GM12878 (cell line): ENCODE results near the gene SIGLEC11. TPM values are rescaled to one million over a fixed set of nuclear protein-coding genes. Genes with fewer than 3 reads are reported as not detected.

ENCODE experiments used
- BMI1 ChIP-seq: fragments of 450-650 bp; IDR thresholded peaks from 2 replicates; pipeline ENCODE4 v1.6.1; 2016; ENCODE audit warnings: mild to moderate bottlenecking, moderate library complexity, borderline replicate concordance
- CREB1 ChIP-seq: IDR thresholded peaks from 2 replicates; pipeline ENCODE4 v1.6.1; 2012; ENCODE audit warnings: low read depth, mild to moderate bottlenecking, inconsistent platforms
- ETV6 ChIP-seq, 2 experiments: fragments of 450-650 bp in 1 of 2; IDR thresholded peaks in 1 of 2; conservative IDR thresholded peaks in 1 of 2; 2 replicates each; pipeline ENCODE4 v1.6.1; 2014; ENCODE audit warnings: antibody characterized with exemption in 1 of 2, borderline replicate concordance in 1 of 2, low read depth in 1 of 2, mild to moderate bottlenecking in 1 of 2, moderate library complexity in 1 of 2
- FOXK2 ChIP-seq: fragments of 450-650 bp; IDR thresholded peaks from 2 replicates; pipeline ENCODE4 v1.6.1; 2017; ENCODE audit warnings: mild to moderate bottlenecking, moderate library complexity
- HDGF ChIP-seq: fragments of 450-650 bp; IDR thresholded peaks from 2 replicates; pipeline ENCODE4 v1.6.1; 2016; ENCODE audit warnings: antibody characterized with exemption
- IRF4 ChIP-seq: IDR thresholded peaks from 2 replicates; pipeline ENCODE4 v1.6.1; 2011; ENCODE audit warnings: low read depth, low read length
- JUND ChIP-seq: IDR thresholded peaks from 2 replicates; pipeline ENCODE4 v1.6.1; 2012; ENCODE audit warnings: low read depth, mild to moderate bottlenecking, low read length, improper control_type of control experiment, moderate library complexity
- LARP7 ChIP-seq: fragments of 450-650 bp; IDR thresholded peaks from 2 replicates; pipeline ENCODE4 v1.6.1; 2017; ENCODE audit warnings: mild to moderate bottlenecking
- POLR2A ChIP-seq: IDR thresholded peaks from 2 replicates; pipeline ENCODE4 v1.6.1; 2011; ENCODE audit warnings: low read depth, mild to moderate bottlenecking, low read length
- SIN3A ChIP-seq: IDR thresholded peaks from 2 replicates; pipeline ENCODE4 v1.6.1; 2012; ENCODE audit warnings: low read depth, low read length, improper control_type of control experiment
- TCF12 ChIP-seq: IDR thresholded peaks from 2 replicates; pipeline ENCODE4 v1.6.1; 2011; ENCODE audit warnings: low read depth, mild to moderate bottlenecking, low read length
- polyA plus RNA-seq, 11 experiments: library from polyadenylated mRNA; depleted of rRNA in 4 of 11; unstranded in 6 of 11; stranded (reverse) in 5 of 11; fragments of >200 nt; fragmentation: Nextera tagmentation in 4 of 11; fragmentation: Illumina TruSeq in 1 of 11; extraction: Ambion mirVana in 4 of 11; extraction: Trizol in 1 of 11; gene quantifications; 1 replicate in 1 of 11; 2 replicates in 10 of 11; pipeline versions ENCODE4 v1.2.1 to v1.2.3, GENCODE V29; 2011 to 2016; ENCODE audit warnings: inconsistent platforms in 2 of 11, missing spikeins in 2 of 11, low read depth in 1 of 11
- total RNA-seq, 4 experiments: library from RNA; depleted of rRNA in 3 of 4; stranded (reverse); fragments of >200 nt in 3 of 4; fragmentation: Illumina TruSeq in 1 of 4; extraction: Trizol in 1 of 4; gene quantifications; 2 replicates each; pipeline versions ENCODE4 v1.2.1 to v1.2.3, GENCODE V29; 2013 to 2021
- TF ChIP-seq, protein P1 (sequence below): fragments of 450-650 bp; conservative IDR thresholded peaks from 2 replicates; pipeline ENCODE4 v1.6.1; 2017; ENCODE audit warnings: mild to moderate bottlenecking, moderate library complexity
- TF ChIP-seq, protein P2 (sequence below): fragments of 450-650 bp; IDR thresholded peaks from 2 replicates; pipeline ENCODE4 v1.6.1; 2016; ENCODE audit warnings: mild to moderate bottlenecking, moderate library complexity, borderline replicate concordance
- TF ChIP-seq, protein P3 (sequence below): IDR thresholded peaks from 2 replicates; pipeline ENCODE4 v1.6.1; 2011; ENCODE audit warnings: mild to moderate bottlenecking, low read depth, low read length, moderate library complexity; ENCODE audit not compliant: insufficient replicate concordance
- TF ChIP-seq, protein P4 (sequence below): fragments of 450-650 bp; IDR thresholded peaks from 2 replicates; pipeline ENCODE4 v1.6.1; 2017; ENCODE audit warnings: mild to moderate bottlenecking, moderate library complexity
- TF ChIP-seq, protein P5 (sequence below): IDR thresholded peaks from 2 replicates; pipeline ENCODE4 v1.6.1; 2012; ENCODE audit warnings: low read depth, low read length, improper control_type of control experiment

The SIGLEC11 gene
- total and polyA plus RNA-seq, 10 of the 15 experiments (the other 5 are each of a cell fraction or from before 2014, with no cell fraction given) = not detected

DNA sequence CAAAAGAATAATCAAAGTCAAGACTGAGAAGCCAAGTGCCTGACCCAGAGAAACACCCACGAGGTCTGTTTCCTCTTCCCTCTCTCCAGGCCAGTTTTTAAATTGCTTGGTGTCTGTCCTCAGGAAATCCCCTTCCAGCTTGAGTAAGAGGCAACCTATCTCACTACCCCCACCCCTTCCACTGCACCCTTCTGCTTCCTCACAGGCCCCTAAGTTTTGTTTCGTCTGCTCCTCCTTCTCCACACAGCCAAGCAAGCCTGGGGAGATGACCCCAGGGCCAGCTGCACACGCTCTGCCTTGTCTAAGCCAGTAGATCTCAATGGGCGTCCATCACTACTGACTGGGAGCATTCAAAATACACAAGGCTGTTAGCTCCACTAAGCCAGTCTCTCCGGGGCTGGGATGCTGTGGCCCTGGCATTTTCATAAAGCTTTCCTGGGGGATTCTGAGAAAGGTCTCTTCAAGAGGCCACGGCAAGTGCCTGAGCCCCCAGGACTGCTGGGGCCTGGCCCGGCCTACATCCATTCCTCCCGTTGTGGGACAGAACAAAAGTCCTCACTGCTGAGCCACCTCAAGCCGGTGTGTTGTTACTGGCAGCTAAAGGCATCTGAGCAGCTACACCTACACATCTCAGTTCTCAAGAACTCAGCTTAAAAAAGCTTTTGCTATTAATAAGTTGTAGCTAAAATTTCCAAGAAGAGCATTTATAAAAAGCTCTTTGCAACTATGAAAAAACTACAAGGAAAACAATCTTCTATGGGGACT is 49.4 kb downstream of the SIGLEC11 start (continued):
- TF ChIP-seq ETV6 (conservative IDR thresholded peaks at IDR 0.05 in 1 of 2, IDR thresholded peaks at IDR 0.05 in 1 of 2; ENCODE audit: borderline replicate concordance in 1 of 2, low read depth in 1 of 2) (peak in 1 of 2 experiments; percentile 88; a peak in 2 of 4 replicates), CREB1 (peak; percentile 19; the same call in 1 of the 2 replicates), JUND (no peak), TCF12 (no peak), SIN3A (no peak), BMI1 (no peak), FOXK2 (no peak), POLR2A (peak; percentile 68), HDGF (peak; percentile 84), IRF4 (0 out of 2 replicates have a peak, but pooled peaks have one; percentile 20), LARP7 (peak; percentile 51; the same call in 1 of the 2 replicates)
- TF ChIP-seq, protein P1, sequence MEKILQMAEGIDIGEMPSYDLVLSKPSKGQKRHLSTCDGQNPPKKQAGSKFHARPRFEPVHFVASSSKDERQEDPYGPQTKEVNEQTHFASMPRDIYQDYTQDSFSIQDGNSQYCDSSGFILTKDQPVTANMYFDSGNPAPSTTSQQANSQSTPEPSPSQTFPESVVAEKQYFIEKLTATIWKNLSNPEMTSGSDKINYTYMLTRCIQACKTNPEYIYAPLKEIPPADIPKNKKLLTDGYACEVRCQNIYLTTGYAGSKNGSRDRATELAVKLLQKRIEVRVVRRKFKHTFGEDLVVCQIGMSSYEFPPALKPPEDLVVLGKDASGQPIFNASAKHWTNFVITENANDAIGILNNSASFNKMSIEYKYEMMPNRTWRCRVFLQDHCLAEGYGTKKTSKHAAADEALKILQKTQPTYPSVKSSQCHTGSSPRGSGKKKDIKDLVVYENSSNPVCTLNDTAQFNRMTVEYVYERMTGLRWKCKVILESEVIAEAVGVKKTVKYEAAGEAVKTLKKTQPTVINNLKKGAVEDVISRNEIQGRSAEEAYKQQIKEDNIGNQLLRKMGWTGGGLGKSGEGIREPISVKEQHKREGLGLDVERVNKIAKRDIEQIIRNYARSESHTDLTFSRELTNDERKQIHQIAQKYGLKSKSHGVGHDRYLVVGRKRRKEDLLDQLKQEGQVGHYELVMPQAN = no peak
- TF ChIP-seq, protein P2, sequence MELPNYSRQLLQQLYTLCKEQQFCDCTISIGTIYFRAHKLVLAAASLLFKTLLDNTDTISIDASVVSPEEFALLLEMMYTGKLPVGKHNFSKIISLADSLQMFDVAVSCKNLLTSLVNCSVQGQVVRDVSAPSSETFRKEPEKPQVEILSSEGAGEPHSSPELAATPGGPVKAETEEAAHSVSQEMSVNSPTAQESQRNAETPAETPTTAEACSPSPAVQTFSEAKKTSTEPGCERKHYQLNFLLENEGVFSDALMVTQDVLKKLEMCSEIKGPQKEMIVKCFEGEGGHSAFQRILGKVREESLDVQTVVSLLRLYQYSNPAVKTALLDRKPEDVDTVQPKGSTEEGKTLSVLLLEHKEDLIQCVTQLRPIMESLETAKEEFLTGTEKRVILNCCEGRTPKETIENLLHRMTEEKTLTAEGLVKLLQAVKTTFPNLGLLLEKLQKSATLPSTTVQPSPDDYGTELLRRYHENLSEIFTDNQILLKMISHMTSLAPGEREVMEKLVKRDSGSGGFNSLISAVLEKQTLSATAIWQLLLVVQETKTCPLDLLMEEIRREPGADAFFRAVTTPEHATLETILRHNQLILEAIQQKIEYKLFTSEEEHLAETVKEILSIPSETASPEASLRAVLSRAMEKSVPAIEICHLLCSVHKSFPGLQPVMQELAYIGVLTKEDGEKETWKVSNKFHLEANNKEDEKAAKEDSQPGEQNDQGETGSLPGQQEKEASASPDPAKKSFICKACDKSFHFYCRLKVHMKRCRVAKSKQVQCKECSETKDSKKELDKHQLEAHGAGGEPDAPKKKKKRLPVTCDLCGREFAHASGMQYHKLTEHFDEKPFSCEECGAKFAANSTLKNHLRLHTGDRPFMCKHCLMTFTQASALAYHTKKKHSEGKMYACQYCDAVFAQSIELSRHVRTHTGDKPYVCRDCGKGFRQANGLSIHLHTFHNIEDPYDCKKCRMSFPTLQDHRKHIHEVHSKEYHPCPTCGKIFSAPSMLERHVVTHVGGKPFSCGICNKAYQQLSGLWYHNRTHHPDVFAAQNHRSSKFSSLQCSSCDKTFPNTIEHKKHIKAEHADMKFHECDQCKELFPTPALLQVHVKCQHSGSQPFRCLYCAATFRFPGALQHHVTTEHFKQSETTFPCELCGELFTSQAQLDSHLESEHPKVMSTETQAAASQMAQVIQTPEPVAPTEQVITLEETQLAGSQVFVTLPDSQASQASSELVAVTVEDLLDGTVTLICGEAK = no peak
- TF ChIP-seq, protein P3, sequence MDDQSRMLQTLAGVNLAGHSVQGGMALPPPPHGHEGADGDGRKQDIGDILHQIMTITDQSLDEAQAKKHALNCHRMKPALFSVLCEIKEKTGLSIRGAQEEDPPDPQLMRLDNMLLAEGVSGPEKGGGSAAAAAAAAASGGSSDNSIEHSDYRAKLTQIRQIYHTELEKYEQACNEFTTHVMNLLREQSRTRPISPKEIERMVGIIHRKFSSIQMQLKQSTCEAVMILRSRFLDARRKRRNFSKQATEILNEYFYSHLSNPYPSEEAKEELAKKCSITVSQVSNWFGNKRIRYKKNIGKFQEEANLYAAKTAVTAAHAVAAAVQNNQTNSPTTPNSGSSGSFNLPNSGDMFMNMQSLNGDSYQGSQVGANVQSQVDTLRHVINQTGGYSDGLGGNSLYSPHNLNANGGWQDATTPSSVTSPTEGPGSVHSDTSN = no peak
- TF ChIP-seq, protein P4, sequence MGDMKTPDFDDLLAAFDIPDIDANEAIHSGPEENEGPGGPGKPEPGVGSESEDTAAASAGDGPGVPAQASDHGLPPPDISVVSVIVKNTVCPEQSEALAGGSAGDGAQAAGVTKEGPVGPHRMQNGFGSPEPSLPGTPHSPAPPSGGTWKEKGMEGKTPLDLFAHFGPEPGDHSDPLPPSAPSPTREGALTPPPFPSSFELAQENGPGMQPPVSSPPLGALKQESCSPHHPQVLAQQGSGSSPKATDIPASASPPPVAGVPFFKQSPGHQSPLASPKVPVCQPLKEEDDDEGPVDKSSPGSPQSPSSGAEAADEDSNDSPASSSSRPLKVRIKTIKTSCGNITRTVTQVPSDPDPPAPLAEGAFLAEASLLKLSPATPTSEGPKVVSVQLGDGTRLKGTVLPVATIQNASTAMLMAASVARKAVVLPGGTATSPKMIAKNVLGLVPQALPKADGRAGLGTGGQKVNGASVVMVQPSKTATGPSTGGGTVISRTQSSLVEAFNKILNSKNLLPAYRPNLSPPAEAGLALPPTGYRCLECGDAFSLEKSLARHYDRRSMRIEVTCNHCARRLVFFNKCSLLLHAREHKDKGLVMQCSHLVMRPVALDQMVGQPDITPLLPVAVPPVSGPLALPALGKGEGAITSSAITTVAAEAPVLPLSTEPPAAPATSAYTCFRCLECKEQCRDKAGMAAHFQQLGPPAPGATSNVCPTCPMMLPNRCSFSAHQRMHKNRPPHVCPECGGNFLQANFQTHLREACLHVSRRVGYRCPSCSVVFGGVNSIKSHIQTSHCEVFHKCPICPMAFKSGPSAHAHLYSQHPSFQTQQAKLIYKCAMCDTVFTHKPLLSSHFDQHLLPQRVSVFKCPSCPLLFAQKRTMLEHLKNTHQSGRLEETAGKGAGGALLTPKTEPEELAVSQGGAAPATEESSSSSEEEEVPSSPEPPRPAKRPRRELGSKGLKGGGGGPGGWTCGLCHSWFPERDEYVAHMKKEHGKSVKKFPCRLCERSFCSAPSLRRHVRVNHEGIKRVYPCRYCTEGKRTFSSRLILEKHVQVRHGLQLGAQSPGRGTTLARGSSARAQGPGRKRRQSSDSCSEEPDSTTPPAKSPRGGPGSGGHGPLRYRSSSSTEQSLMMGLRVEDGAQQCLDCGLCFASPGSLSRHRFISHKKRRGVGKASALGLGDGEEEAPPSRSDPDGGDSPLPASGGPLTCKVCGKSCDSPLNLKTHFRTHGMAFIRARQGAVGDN = peak; percentile 89
- TF ChIP-seq, protein P5, sequence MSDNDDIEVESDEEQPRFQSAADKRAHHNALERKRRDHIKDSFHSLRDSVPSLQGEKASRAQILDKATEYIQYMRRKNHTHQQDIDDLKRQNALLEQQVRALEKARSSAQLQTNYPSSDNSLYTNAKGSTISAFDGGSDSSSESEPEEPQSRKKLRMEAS = 0 out of 2 replicates have a peak, but pooled peaks have one; percentile 42
